GM19395 (cell line): ENCODE measurements around the gene EFNB1.

ENCODE experiments used
- ATAC-seq: cut with Tn5 transposase; IDR thresholded peaks from one replicate; pipeline ENCODE4 v1.9.1; 2021; ENCODE audit warnings: mild to moderate bottlenecking, moderate library complexity; ENCODE audit not compliant: unreplicated experiment

EFNB1 gene

DNA sequence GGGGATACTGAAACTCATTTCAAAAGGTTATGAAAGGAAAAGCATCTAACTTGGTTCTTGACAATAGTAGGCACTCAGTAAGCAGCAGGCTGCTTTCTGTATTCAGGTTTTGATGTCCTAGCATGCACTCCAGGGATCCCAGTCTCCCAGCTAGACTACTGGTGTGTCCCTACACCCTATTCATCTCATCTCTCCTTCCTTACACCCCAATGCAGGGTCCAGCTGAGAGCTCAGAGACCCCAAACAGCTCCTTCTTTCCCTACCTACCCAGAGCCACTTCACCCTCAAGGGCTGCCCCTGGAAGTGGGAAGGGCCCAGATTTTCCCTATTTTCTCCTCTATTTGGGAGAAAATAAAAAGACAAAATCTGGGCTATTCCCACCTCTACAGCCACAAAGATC is 1.6 kb upstream of the EFNB1 start:
- ATAC-seq = no peak

DNA sequence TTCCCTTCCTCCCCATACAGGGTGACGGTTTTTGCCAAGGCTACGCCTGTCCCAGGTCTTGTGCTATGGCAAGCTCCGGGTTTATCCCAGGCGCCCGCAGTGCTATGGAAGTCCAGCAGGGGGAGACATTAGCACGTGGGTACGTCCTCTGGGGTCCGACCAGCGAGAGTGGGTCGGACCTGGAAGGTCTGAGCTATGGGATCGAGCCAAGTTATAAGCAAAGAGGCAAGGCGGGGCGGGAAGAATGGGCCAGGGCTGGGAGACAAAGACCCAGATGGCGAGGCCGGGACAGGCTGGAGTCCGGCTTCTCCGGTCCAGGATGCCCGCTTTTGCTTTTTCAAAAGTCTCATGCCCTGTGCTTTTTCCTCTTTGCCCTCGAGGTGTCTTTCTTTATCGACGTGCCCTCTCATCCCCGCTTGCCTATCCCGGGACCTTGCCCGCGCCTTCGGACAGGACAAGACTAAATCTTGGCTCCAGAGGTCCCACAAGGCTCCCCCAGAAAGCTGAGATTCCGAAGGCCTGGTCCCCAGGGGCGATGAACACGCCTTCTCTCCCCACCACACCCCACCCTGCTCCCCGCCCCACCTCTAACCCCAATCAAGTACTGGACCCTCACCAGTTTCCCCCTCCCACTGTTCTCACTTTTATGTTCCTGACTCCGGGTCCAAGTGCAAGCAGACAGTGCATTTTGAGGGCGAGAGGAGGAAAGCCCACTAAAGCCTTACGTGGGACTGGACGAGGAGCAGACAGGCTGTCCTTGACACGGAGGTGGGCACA is 785 bp upstream of the EFNB1 start:
- ATAC-seq = peak; percentile 37

DNA sequence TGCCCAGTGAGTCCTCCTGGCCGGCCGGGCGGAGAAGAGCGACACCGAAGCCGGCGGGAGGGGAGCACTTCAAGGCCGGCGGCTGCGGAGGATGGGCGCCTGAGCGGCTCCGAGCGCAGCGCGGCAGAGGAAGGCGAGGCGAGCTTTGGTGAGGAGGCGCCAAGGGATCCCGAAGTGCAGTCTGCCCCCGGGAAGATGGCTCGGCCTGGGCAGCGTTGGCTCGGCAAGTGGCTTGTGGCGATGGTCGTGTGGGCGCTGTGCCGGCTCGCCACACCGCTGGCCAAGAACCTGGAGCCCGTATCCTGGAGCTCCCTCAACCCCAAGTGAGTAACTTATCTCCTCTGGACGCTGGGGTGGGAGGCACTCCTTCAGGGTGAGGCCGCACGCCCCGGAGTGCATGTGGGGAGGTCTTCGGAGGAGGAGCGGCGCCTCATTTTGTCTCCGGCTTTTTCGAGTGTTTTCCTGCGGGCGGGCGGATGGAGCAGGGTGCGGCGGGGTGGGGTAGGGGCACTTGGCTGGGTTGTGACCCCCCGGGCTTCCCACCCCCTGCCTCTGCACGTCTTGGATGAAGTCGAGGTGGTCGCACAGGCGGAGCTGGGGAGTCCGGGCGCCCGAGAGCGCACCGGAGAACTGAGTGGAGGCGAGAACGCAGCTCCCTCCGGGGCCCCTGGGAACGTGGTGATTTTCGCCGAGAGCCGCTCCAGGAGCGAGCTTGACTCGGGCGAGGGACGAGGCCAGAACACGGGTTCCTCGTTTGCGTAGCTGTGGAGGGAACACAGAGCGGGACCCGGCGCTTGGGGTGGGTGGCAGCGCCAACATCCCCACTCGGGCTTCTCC is 979 bp downstream of the EFNB1 start:
- no peak for ATAC-seq

DNA sequence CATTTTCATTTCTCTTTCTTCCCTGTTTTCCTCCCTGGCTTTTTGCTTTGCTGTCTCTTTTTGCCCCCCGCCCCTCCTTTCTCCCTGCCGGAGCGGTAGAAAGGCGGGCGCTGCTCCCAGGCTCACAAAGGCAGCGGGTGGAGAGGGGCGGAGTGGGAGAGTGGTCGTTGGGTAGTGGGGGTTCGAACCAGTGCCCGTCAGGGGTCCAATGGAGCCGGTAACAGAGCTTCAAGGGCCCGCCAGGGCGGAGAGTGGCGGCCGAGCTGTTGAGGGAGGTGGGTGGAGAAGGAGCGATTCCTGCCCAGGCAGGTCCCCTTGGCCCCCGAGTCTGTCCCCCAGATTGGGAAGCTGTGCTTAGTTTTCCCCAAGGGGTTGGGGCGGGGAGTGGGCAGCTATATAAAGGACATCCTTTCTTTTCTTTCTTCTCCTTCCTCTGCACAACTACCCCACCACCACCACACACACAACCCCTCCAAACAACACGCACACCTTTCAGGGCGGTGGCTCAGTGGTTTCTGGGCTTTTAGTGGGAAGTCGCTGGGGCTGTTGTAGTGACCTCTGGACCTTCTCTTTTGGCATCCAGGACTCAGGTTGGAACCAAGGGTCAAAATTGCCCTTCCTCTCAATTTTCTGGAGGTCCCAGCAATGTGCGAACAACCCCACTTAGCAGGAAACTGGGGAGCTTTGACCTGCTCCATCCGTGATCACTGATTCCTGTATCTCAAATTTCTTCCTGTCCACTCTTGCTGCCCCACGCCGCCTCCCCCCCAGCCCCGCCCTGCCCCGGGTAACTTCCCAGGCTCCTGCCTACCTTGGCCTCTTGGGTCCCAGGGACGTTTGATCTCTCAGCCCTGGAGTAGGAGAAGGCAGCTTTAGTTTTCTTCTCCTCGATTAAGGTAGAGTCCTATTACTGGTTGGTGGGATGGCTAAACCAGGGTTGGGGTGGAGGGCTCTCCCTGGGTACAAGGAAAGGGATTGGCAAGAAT is 1.9 kb downstream of the EFNB1 start:
- ATAC-seq = no peak

DNA sequence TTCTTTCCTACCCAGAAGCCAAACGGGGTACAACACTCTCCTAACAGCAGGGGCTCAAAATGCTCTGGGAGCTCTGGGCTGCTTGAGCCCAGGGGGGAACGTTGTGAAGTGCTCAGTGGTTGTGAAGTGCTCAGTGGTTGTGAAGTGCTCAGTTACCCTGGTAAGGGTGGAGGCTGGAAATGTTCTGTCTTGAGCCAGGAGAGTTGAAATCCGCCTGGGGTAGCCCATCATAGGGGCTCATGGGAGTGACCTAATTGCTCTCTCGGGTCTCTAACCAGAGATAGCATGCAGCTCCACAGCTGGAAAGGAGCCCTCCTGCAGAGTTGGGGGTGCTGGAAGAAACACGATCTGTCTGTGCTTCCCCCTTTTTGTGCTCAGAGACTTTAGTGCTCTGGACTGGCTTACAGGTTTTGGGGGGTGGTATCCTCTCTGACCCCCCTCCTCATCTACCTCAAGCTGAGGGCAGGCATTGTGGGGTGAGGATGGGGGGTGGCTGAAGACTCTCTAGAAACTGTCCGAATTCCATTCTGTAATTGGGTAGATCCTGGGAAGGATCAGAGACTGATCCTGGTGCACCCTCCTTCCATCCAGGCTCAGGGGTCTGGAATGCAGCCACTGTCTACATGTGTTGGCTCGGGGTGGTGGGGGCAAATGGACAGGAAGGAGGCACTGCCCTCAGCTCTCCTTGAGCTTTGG is 2.7 kb downstream of the EFNB1 start:
- ATAC-seq = no peak

DNA sequence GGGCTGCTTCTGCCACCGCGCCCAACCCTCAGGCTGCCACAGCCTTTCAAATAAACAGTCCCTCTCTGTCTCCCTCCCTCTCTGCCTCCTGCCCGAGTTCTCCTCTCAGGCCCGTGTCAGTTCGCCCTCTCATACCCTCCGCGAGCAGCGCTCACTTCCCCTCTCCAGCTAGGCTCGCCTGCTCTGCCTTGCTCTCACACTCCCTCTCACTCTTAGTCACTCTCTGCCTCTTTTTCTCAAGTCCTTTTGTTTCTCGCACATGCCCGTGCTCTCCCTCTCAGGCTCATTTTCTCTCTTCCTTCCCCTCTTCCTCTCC is 3.2 kb downstream of the EFNB1 start:
- peak; percentile 34 for ATAC-seq

DNA sequence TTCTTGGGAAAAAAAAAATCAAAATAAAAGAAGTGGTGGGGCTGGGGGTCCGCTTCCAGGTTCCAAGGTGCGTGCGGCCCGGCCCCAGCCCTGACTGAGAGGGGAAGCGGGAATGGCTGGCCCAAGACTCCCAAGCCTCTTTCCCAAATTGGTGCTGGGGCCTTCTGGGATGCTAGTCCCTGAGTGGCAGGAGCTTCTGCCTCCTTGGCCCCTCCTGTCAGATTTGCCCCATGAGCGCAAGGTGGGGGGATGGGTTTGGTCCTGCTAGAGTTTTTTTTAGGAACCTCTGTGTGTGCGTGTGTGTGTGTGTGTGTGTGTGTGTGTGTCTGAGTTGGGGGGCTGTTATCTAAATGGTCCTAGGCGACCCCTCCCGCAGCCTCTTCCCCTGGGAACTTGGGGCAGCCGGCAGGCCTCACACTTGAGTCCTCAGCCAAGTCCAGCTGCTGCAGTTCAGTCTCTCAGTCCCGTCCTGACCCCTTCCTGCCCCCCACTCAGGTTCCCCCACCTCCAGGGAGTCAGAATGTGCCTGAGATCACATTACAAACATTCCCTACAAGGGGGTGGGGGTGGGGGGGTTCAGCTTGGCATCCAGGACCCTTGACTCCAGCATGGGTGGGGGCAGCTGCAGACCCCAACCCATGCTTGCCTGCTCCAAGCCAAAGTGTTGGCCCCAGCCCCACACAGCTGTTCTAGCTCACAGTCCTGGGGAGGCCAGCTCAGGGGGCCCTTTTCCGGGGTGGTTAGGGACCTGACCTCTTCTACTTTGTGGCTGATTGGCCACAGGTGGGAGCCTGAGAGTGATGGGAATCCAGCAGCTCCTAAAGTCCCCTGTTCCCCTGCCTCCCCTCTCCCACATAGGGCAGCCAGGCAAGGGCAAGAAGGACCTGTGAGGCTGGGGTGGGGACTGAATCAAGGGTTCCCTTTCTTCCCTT is 4.0 kb downstream of the EFNB1 start:
- ATAC-seq = no peak

DNA sequence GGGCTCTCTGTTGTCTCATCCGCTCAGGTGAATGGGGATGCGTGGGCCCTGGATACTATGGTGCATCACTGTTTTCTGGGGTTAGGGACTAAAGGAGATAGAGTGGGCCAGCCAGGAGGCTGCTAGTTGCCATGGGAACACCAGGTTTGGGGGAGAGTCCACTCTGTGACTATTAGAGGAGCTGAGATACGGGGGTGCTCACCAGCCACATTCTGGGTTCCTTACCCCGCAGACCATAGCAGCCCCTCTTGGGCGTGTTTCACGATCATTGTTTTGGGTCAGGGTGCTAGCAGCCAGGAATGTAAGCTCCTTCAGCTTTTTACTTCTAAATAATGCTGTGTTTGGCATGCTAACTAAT is 4.6 kb downstream of the EFNB1 start:
- ATAC-seq = no peak

DNA sequence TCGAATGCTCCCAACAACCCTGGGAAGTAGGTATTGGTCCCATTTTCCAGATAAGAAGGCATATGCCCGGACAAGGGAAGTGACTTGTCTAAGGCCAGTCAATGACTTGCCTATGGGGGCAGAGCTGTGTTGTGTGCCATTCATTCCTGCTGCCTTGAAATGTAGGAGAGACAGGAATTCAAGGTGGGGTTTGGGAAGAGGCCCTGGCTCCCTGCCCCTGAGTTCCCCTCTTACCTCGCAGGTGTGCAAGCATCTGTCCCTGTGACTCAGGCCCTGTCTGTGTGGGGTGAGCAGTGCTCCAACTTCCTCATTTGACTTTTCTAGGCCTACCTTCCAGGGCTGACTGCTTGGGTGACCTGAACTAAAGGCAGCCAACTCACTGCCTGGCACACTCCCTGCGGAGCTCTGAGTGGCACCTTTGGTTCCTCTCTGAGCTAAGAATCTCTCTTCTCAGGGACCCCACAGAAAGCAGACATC is 5.1 kb downstream of the EFNB1 start:
- ATAC-seq = no peak

DNA sequence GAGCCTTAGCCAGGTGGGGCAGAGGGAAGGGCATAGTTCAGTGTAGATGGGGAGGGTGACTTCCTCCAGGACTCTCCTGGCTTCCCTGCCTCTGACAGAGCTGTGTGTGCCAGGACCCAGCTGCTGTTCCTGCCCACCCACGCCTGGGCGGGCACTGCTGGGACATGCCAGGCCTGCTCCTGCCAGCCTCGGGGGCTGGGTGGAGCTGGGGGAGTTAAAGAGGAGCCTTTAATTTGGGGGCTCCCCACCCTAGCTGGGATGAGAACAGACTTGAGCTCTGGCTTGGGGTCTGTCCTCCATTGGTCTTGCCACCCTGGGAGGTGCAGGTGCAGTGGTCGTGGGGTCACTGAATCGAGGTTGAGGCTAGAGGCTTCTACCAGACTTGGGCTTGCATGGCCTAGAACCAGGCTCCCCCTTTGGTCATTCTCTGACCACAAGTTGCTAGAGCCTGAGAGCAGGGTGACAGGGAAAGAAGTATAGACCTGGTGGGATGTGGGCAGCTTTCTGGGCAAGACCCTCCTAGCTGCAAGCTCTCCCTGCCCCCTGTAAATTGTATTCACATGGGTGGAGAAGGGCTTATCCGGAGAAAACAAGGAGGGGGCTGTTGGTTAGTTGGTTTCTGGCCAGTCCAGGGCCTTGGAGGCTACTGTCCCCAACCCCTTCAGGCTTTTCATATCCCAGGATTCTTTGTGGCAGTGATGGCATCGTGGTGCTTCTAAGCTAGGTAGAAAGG is 5.7 kb downstream of the EFNB1 start:
- ATAC-seq = no peak

DNA sequence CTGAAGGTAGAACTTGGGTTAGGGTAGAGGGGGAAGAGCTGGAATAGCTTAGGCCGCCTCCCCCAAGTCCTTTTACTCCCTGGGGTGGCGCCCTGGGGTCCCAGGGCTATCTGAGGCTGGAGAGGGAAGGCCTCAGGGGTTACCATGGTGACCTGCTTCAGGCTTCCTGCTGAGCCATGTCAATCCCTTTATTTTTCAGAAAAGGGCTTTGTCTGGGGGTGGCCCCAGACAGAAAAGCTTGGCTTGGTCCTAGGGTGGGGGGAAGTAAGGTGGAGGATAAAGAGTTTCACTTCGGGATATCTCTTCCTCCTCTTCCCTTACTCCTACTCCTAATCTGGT is 6.3 kb downstream of the EFNB1 start:
- no peak for ATAC-seq

DNA sequence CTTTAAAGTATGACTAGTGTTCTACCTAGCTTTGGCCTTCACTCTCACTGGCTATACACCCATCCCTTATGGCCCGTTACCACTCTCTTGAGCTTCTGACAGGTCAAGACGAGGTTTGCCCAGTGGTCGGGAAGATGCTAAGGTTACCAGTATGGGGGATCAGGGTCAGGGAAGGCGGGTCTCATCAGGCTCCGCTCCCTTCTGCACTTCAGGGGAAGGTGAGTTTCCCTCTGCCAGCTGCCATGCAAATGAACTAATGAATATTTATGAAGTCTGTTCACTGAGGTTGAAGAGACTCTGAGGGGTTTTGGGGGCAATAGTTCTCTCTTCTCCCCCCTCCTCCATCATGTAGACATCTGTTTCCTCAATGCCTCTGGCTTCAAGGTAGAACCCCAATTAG is 6.6 kb downstream of the EFNB1 start:
- no peak for ATAC-seq

DNA sequence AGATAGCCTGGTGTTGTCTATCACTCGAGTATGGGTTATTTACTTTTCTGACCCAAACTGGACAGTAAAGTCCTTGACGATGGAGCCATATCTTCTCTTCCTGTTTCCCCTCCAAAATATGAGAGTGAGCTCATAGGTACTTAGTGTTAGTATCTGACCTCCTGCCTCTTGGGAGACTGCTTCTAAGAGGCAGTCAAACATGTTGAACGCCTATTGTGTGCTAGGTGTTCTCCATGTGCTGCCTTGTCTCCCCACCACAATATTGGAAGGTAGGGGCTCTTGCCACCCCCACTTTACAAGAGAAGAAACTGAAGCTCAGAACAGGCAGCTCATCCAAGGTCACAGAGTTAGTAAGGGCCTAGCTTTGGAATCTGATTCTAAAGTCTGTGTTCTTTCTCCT is 8.3 kb downstream of the EFNB1 start:
- ATAC-seq = no peak

DNA sequence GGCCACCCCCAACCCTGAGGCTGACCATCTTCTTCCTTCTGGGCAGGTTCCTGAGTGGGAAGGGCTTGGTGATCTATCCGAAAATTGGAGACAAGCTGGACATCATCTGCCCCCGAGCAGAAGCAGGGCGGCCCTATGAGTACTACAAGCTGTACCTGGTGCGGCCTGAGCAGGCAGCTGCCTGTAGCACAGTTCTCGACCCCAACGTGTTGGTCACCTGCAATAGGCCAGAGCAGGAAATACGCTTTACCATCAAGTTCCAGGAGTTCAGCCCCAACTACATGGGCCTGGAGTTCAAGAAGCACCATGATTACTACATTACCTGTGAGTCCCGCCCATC is 9.7 kb downstream of the EFNB1 start:
- ATAC-seq = no peak

DNA sequence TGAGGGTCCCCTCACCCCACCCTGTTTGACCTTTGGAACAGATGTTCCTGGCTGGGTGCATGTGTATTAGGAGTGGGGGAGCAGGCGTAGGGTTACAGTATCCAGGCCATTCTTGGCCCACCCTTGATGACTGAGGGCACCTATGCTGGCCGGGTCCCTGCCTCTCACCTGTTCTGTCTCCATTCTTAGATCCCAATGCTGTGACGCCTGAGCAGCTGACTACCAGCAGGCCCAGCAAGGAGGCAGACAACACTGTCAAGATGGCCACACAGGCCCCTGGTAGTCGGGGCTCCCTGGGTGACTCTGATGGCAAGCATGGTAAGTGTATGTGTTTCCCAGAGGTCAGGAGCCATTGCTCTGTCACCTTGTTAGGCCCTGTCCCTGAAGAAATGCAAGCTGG is 10.9 kb downstream of the EFNB1 start:
- no peak for ATAC-seq

DNA sequence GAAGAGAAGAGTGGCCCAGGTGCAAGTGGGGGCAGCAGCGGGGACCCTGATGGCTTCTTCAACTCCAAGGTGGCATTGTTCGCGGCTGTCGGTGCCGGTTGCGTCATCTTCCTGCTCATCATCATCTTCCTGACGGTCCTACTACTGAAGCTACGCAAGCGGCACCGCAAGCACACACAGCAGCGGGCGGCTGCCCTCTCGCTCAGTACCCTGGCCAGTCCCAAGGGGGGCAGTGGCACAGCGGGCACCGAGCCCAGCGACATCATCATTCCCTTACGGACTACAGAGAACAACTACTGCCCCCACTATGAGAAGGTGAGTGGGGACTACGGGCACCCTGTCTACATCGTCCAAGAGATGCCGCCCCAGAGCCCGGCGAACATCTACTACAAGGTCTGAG is 11.4 kb downstream of the EFNB1 start:
- no peak for ATAC-seq

DNA sequence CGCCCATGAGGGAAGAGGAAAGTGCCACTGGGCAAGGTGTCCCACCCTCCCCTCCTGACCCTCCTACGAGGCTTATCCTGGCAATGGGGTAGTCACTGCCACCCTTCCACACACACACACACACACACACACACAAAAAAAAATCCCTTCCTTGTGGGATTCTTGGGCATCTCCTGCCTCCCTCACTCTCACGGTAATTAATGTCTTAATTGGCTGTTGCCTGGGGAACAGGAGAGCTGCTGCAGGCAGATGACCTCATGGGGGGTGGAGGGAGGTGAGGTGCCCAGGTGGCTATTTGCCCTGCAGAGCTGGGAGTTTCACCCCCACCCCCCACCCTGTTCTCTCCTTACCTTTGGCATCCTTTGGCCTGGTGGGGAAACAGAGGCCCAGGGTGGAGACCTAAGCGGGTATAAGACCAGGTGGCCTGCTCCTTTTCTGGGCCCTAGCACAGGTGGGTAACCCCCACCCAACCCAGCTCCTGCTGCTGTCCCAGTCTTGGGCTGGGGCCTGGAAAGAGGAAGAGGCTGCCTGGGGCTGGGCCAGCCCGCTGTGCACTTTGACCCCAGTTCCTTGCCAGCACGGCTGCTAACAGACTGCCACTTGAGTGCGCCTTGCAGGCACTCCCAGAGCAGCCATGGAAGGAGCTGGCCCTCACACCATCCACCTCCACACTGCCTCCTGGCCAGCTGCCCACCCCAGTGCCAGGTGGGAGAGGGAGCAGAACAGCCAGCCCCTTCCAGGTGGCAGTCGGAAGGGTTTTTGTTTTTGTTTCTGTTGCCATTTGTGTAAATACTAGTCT is 12.6 kb downstream of the EFNB1 start:
- no peak for ATAC-seq

DNA sequence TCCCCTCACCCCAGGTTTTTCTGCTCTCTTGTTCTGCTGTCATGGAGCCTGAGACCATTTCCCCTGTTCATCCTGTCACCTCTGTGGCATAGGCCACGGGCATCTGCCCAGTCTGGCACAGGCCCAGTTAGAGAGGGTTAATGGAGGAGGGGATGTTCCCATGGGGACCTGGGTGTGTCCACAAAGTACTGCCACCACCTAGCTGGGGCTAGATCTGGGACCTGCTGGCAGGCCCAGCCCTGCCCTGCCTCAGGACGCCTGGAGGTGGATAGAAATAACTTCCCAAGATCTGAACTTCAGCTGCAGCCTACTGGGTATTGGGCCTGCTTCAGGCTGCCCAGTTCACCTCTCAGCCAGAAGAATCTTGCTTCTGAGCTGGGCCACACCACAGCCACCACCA is 13.5 kb downstream of the EFNB1 start:
- ATAC-seq = no peak
